Ovary (tissue), 3 donors: ENCODE data around the gene PYGB.

Experiments
- CTCF ChIP-seq, 3 donors: fragments of 450-650 bp in 2 of 3; fragments of 200-600 bp in 1 of 3; IDR thresholded peaks; one replicate each; pipeline versions ENCODE4 v1.5.1 to v1.8.0; 2016 to 2022; ENCODE audit warnings: antibody characterized with exemption in 3 of 3, mild to moderate bottlenecking in 1 of 3
- POLR2A ChIP-seq: fragments of 450-650 bp; IDR thresholded peaks from one replicate; pipeline ENCODE4 v1.6.1; 2017; ENCODE audit warnings: antibody characterized with exemption, mild to moderate bottlenecking, moderate library complexity
- donor health status: DM: no; HTN: no; CAD: no.

GRCh38 chr20:25206548-25206947 lies 41.3 kb upstream of the PYGB start:
- no peak for TF ChIP-seq POLR2A
- no peak for TF ChIP-seq CTCF (IDR thresholded peaks at IDR 0.05)
